ENCODE data around the gene PPFIA2. TPM values are rescaled to one million over a fixed set of nuclear protein-coding genes. Genes with fewer than 3 reads are reported as not detected.
A peak's percentile ranks its signal among the peaks of the same experiment; 100 is the strongest.

PPFIA2 gene
- total RNA-seq, 1 donor from 2014 or later: 0.59 TPM

DNA sequence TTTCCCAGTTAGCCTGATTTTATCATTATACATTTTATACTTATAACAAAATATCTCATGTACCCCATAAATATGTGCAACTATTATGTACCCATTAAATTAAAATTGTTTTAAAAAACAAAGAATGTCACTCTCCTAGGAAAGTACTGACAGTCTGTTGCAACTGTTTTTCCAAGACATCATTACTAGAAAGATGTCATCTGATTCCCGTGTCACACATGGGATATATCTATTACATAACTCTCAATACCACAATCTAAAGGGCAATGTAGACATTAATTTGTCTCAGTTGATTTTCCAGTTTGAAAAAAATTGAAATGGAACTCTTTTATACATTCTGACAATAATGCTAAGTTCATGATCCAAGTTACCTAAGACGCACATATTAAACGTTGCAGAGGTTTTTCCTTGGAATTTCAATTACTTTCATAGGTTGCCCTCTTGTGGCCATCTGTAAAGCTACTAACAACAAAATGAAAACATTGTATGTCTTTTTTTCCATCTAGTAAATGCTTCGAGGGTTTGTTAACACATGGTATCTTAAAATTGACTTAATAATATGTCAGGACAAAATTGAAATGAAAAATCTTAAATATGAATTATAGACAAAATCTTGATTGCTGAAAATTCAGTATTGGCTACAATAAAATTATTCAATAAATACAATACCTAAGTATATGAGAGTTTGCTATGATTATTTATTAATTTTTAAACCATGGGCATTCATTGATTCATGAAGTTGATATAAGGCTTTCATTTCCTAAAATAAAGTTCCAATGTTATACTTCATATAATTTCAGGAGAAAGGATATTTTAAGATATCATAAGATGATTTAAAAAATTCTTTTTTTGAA lies 131.6 kb downstream of the PPFIA2 start:
- no peak overlapping the region for H2AFZ ChIP-seq (ENCODE audit: low read depth, low read length)
- H3K9me3 Mint-ChIP-seq (ENCODE audit: unreplicated experiment): no peaks in the 10 kb centered on the region
- TF ChIP-seq, protein P1, sequence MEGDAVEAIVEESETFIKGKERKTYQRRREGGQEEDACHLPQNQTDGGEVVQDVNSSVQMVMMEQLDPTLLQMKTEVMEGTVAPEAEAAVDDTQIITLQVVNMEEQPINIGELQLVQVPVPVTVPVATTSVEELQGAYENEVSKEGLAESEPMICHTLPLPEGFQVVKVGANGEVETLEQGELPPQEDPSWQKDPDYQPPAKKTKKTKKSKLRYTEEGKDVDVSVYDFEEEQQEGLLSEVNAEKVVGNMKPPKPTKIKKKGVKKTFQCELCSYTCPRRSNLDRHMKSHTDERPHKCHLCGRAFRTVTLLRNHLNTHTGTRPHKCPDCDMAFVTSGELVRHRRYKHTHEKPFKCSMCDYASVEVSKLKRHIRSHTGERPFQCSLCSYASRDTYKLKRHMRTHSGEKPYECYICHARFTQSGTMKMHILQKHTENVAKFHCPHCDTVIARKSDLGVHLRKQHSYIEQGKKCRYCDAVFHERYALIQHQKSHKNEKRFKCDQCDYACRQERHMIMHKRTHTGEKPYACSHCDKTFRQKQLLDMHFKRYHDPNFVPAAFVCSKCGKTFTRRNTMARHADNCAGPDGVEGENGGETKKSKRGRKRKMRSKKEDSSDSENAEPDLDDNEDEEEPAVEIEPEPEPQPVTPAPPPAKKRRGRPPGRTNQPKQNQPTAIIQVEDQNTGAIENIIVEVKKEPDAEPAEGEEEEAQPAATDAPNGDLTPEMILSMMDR (IDR thresholded peaks at IDR 0.05; ENCODE audit: insufficient read depth, low read depth, low read length): peak; percentile 74
- no peak for TF ChIP-seq EZH2 (IDR thresholded peaks at IDR 0.05; ENCODE audit: insufficient read depth, low read length)
- H3K36me3 Mint-ChIP-seq (ENCODE audit: low read depth, unreplicated experiment): no peaks in the 10 kb centered on the region
- no peak overlapping the region for H3K9ac ChIP-seq (ENCODE audit: low read length)
- no peak overlapping the region for H3K27ac Mint-ChIP-seq (ENCODE audit: unreplicated experiment)
- FAIRE-seq: no peak
- no peaks in the 10 kb centered on the region for H4K20me1 ChIP-seq (ENCODE audit: insufficient read depth, low read length)
- no peak overlapping the region for H3K4me3 ChIP-seq (ENCODE audit: insufficient read depth, low read depth, low read length)
- H3K27ac ChIP-seq (ENCODE audit: low read depth, low read length): no peak overlapping the region
- no peaks in the 10 kb centered on the region for H3K4me1 Mint-ChIP-seq (ENCODE audit: low read depth, unreplicated experiment)
- H3K79me2 ChIP-seq (ENCODE audit: insufficient read depth, low read length): no peaks in the 10 kb centered on the region
- H3K4me1 ChIP-seq (ENCODE audit: insufficient read depth, low read length): no peaks in the 10 kb centered on the region
- no peak overlapping the region for H3K4me2 ChIP-seq (ENCODE audit: low read length)
- no peaks in the 10 kb centered on the region for H3K27me3 Mint-ChIP-seq (ENCODE audit: low read depth, unreplicated experiment)
- H3K4me3 Mint-ChIP-seq (ENCODE audit: unreplicated experiment): no peak overlapping the region
- no peaks in the 10 kb centered on the region for H3K9me3 ChIP-seq (ENCODE audit: insufficient read depth, low read depth, low read length)
- peak; percentile 38 for DNase-seq (ENCODE audit: low read depth)
- H3K27me3 ChIP-seq (ENCODE audit: insufficient read depth, low read length): no peaks in the 10 kb centered on the region
- H3K36me3 ChIP-seq (ENCODE audit: insufficient read depth, low read length): no peaks in the 10 kb centered on the region

DNA sequence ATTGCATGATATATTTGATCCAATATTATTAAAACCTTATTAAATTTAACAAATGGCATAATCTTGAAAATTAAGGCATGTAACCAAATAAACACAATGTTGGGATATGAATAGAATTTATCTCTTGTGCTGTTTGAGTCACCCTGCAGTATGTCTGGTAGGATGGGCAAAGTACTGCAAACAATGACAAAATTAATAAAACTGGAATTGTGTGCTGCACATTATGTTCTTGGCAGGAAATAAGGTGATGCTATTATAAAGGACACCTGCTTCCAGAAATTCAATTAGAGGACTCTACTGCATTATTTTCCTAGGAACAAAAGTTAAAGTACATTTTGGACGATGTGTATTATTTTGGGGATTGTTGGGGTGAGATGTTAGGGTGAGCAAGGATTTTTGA lies 132.7 kb downstream of the PPFIA2 start:
- Histone ChIP-seq H3K9me3 (ENCODE audit: insufficient read depth, low read depth, low read length) (no peaks in the 10 kb centered on the region), H3K9ac (ENCODE audit: low read length) (no peak overlapping the region), H3K4me1 (ENCODE audit: insufficient read depth, low read length) (no peaks in the 10 kb centered on the region), H3K79me2 (ENCODE audit: insufficient read depth, low read length) (no peaks in the 10 kb centered on the region), H3K27me3 (ENCODE audit: insufficient read depth, low read length) (no peaks in the 10 kb centered on the region), H4K20me1 (ENCODE audit: insufficient read depth, low read length) (no peaks in the 10 kb centered on the region), H3K27ac (ENCODE audit: low read depth, low read length) (no peak overlapping the region), H3K36me3 (ENCODE audit: insufficient read depth, low read length) (no peaks in the 10 kb centered on the region), H2AFZ (ENCODE audit: low read depth, low read length) (no peak overlapping the region), H3K4me3 (ENCODE audit: insufficient read depth, low read depth, low read length) (no peak overlapping the region), H3K4me2 (ENCODE audit: low read length) (no peak overlapping the region)
- Mint-ChIP-seq H3K4me3 (ENCODE audit: unreplicated experiment) (no peak overlapping the region), H3K9me3 (ENCODE audit: unreplicated experiment) (no peaks in the 10 kb centered on the region), H3K27ac (ENCODE audit: unreplicated experiment) (no peak overlapping the region), H3K4me1 (ENCODE audit: low read depth, unreplicated experiment) (no peaks in the 10 kb centered on the region), H3K36me3 (ENCODE audit: low read depth, unreplicated experiment) (no peaks in the 10 kb centered on the region), H3K27me3 (ENCODE audit: low read depth, unreplicated experiment) (no peaks in the 10 kb centered on the region)
- TF ChIP-seq EZH2 (IDR thresholded peaks at IDR 0.05; ENCODE audit: insufficient read depth, low read length): no peak
- TF ChIP-seq, protein P1 (IDR thresholded peaks at IDR 0.05; ENCODE audit: insufficient read depth, low read depth, low read length): no peak
- FAIRE-seq (no peak), DNase-seq (ENCODE audit: low read depth) (no peak)

DNA sequence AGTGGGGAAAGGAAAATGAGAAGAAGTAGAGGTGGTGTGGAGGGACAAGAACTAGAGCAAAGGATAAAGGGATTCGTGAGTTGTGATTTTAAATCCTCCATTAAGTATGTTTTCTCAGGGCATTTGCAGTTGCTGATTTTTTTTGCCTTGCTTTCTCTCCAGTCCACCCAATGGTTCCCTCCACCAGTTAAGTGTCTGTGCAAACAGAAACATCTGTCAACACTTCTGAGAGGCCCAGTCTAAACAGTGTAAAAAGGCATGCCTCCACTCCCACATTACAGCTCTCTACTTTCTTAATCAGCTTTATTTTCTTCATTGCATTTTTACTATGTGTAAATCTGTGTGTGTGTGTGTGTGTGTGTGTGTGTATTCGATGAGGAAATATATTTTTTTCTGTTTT lies 141.2 kb downstream of the PPFIA2 start:
- no peaks in the 10 kb centered on the region for H3K9me3 Mint-ChIP-seq (ENCODE audit: unreplicated experiment)
- no peak overlapping the region for H3K27ac Mint-ChIP-seq (ENCODE audit: unreplicated experiment)
- no peaks in the 10 kb centered on the region for H3K4me1 Mint-ChIP-seq (ENCODE audit: low read depth, unreplicated experiment)
- H3K9ac ChIP-seq (ENCODE audit: low read length): no peak overlapping the region
- no peaks in the 10 kb centered on the region for H3K79me2 ChIP-seq (ENCODE audit: insufficient read depth, low read length)
- no peaks in the 10 kb centered on the region for H3K27me3 ChIP-seq (ENCODE audit: insufficient read depth, low read length)
- H3K27me3 Mint-ChIP-seq (ENCODE audit: low read depth, unreplicated experiment): no peaks in the 10 kb centered on the region
- H3K27ac ChIP-seq (ENCODE audit: low read depth, low read length): no peak overlapping the region
- no peaks in the 10 kb centered on the region for H3K36me3 Mint-ChIP-seq (ENCODE audit: low read depth, unreplicated experiment)
- DNase-seq (ENCODE audit: low read depth) (no peak), FAIRE-seq (no peak)
- H2AFZ ChIP-seq (ENCODE audit: low read depth, low read length): no peak overlapping the region
- no peaks in the 10 kb centered on the region for H4K20me1 ChIP-seq (ENCODE audit: insufficient read depth, low read length)
- H3K36me3 ChIP-seq (ENCODE audit: insufficient read depth, low read length): no peaks in the 10 kb centered on the region
- H3K4me3 Mint-ChIP-seq (ENCODE audit: unreplicated experiment): no peak overlapping the region
- H3K4me2 ChIP-seq (ENCODE audit: low read length): no peak overlapping the region
- no peak for TF ChIP-seq EZH2 (IDR thresholded peaks at IDR 0.05; ENCODE audit: insufficient read depth, low read length)
- TF ChIP-seq, protein P1 (IDR thresholded peaks at IDR 0.05; ENCODE audit: insufficient read depth, low read depth, low read length): no peak
- no peaks in the 10 kb centered on the region for H3K9me3 ChIP-seq (ENCODE audit: insufficient read depth, low read depth, low read length)
- no peaks in the 10 kb centered on the region for H3K4me1 ChIP-seq (ENCODE audit: insufficient read depth, low read length)
- H3K4me3 ChIP-seq (ENCODE audit: insufficient read depth, low read depth, low read length): no peak overlapping the region

All from astrocyte (in vitro differentiated cells and primary cell).